Measurements from ENCODE around the gene PCNT.
A peak's percentile ranks its signal among the peaks of the same experiment; 100 is the strongest.
"Not testable (repeated sequence)": the region's sequence is repeated elsewhere in the genome, so short reads cannot be mapped to it uniquely, and the experiment has no call there.

Gene PCNT

DNA sequence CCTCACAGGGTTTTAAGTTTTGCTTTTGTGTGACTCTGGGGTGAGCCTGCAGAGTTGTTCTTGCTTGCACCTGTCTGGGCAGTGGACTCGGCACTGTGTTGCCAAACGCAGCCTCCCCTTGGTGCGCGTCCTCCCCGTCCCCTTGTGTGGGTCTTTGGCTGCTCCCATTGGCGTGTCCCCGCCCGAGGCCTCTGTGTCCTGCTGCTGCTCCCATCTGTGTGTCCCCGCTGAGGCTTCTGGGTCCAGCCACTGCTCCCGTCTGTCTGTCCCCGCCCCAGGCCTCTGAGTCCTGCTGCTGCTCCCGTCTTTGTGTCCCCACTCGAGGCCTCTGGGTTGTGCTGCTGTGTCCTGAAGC is 62.8 kb downstream of the PCNT start:
- DNase-seq, result no peak

DNA sequence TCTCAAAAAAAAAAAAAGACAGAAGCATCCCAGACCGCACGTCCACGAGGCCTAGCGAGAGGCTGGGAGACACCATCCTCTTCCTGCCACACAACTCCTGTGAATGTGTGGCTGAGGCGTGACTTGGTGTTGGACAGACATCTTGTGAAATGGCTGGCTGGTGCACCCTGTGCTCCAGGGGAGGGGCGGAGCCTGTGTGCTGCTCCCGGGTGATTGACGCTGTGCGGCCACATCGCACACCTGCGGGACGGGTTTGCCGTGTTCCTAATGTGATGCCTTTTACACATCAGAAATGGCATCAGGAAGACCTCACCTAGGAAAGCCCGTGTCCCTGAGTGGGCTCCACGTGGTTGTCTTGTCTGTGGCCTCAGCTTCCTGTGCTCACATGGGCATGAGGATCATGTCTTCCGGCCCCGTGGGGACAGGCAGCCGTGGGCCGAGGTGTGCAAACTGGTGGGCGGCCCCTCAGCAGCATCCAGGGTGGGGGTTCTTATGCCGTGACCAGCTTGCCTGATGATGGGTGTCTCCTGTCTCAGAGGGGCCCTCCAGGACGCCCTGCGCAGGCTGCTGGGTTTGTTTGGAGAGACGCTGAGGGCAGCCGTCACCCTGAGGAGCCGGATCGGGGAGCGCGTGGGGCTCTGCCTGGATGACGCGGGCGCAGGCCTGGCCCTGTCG is 64.4 kb downstream of the PCNT start:
- no peak for DNase-seq

DNA sequence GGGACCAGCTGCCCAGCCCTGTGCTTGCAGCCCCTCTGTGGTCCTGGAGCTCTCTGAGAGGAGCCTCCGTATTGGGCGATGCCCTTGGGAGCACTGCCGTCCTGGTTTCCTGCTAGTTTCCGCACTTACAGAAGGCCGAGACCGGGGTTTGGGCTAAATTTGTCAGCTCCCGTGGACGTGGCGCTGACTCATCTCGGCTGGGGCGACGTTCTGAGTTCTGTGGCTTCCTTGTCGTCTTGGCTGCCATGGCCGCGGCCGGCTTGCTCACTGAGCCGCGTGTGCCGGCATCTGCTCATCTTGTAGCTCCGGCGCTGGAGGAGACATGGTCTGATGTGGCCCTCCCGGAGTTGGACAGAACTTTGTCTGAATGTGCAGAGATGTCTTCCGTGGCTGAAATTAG is 64.9 kb downstream of the PCNT start:
- DNase-seq, result no peak

DNA sequence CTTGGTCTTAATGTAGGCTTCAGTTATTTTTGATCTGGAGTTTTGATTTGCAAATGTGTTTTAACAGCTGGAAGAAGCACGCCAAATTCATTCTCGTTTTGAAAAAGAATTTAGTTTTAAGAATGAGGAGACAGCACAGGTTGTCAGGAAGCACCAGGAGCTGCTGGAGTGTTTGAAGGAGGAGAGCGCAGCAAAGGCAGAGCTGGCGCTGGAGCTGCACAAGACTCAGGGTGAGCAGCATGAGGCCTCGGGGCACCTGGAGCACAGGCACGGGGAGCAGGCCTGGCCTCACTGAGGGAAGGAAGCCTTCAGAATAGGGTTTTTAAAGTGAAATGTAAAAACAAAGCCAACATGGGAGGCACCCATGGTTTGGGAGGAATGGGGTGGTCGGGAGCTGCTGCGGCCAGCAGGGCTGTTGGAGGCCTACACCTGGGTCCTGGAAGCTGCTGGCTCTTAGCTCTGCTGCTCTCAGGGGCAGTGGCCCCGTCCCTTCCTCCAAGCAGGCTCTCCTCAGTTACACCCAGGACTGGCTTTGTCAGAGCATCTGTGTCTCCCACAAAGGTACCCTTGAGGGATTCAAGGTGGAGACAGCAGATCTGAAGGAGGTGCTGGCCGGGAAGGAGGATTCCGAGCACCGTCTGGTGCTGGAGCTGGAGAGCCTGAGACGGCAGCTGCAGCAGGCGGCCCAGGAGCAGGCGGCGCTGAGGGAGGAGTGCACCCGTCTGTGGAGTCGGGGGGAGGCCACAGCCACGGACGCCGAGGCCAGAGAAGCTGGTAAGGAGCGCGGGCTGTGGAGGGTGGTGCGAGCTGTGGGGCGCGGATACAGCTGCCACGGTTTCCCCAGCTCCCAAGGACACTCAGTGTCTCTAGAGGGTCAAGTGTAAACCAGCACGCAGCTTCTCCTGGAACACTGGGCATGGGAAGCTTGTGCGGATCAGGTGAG is 66.9 kb downstream of the PCNT start:
- DNase-seq, result no peak

DNA sequence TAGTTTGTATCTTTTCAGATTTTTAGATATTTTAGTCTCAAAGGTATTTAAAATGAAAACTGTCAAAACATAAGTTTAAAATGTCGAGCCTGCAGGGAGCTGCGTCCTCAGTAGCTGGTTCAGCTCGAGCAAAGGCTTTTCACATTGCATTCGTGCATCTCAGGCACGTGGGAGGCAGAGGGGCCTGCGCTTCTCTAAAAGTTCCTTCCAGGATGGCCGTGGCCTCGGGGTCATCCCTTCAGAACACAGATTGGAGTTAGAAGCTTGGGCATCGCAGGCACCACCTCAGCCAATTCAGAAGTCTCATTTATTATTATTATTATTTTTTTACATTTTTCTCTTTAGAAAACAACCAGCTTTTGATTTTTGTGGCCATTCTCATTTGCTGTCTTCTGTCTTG is 67.8 kb downstream of the PCNT start:
- no peak for DNase-seq

DNA sequence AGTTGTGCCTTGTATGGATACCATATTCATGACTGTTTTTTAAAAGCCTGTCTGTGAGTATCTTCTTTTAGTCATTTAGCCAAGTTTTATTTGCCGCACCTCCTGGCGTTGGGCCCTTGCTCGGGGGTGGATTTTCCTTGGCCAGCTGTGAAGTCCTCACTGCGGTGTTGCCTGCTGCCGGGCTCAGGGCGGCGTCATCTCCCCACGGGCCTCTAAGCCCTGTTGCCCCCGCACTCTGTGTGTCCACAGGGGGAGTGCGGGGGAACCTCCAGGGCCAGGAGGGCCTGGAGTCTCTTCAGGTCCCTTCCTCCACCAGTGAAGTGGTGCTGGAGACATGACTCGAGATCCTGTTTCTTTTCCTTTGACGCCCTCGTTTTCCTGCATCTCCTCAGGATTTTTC is 69.0 kb downstream of the PCNT start:
- DNase-seq, result peak; percentile 20

DNA sequence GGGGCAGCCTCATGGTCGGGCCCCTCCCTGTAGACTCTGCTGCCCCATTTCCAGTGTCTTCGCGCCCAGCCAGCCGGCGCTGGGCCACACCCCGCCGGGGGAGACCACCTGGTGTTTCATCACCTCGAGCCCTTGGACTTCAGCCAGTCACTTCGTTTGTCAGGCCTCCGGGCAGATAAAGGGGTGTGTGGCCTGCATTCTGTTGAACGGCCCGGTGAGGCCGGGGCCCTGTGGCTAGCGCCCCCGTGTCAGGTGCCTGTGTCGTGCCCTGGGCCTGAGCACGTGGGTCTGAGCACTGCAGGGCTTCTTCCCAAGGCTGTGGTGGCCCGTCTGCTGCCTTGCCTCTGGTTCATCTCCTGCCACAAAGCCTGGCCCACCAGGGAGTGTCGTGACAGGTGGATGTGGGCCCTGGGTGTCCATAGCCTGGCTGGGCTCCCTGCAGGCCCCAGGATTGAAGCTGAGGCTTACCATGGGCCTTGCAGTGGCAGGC is 69.5 kb downstream of the PCNT start:
- no peak for DNase-seq

DNA sequence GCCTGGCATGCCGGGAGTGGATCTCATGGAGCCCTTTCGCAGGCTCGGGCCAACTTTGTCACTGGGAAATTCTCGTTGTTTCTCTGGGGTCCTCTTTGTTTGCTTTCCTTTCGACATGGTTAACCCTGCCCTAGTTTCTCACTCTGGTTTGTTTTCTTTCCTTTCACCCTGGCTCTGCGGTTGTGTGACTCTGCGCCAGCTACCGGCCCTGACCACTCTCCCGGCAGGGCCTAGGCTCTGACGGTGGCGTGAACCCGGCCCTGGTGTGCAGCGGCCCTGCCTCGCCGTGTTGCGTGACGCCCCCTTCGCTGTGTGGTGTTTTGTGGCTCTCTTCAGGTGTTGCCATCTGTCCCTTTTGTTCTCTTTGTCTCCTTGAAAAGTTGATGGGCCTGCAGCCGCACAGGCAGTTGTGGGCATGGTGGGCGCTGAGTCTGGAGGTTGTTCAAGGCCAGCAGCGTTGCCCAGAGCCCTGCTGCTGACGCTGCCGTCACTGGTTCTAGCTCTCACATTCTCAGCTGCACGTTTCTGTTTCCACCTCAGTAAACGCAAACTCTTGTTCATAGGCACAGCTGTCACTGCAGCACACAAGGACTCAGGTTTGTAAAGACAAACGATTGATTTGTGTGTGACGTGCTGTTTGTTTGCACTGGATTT is 70.1 kb downstream of the PCNT start:
- DNase-seq, result peak; percentile 82

DNA sequence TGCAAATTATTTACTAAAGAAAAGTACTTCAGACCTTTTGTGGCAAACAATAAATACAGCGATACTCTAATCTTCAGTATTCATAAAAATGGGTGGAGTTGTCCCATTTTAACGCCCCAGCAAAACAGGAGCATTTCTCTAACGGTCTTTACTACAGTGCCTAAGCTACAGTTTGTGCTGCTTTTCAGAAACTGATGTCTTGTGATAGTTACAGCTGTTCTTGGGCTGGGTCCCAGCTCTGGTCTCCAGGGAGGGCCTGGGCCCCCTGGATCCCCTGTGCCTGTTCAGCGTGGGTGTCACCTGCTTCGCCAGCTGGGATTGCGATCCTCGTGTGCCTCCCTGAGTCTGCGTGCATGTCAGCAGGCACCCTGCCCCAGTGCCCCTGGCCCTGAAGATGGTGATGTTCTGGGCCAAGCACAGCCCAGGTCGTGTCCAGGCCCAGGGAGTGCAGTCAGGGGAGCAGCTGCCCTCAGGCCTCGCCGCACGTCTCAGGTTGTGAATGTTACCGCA is 70.7 kb downstream of the PCNT start:
- peak; percentile 50 for DNase-seq

DNA sequence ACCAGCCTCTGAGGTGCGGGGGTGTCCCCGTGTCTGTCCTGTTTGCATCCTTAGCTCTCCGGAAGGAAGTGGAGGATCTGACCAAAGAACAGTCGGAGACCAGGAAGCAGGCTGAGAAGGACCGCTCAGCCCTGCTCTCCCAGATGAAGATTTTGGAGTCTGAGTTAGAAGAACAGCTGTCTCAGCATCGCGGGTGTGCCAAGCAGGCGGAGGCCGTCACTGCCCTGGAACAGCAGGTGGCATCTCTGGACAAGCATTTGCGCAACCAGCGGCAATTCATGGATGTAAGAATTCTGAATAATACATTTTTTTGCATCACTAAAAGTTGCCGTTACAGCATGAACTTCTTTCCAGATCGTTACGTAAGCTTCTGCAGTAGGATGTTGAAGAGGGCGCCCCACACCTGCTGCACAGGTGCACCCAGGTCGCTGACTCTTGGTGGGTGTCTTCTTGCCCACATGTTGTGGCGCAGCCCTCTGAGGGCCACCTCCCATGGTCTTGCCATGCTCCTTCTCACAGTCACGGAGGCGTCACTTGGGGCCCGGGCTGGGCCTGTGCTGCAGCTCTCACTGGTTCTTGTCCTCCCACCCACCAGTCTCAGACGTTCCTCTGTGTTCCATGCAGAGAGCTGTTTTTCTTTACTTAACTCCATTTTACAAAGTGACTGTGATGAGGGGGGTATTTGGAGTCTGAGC is 73.4 kb downstream of the PCNT start:
- DNase-seq, result no peak

DNA sequence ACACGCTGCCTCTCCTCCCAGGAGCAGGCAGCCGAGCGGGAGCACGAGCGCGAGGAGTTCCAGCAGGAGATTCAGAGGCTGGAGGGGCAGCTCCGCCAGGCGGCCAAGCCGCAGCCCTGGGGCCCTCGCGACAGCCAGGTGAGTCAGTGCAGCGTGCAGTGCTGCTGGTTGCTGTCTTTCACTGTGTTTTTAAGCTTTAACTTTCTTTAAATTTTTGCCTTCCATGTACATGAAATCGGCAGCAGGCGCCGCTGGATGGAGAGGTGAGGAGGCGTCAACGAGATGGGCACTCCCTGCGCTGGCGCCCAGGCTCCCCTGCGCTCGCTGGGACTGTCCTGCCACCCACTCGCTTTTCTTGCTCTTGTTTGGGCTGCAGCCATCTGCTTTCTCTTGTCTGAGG is 74.0 kb downstream of the PCNT start:
- no peak for DNase-seq

DNA sequence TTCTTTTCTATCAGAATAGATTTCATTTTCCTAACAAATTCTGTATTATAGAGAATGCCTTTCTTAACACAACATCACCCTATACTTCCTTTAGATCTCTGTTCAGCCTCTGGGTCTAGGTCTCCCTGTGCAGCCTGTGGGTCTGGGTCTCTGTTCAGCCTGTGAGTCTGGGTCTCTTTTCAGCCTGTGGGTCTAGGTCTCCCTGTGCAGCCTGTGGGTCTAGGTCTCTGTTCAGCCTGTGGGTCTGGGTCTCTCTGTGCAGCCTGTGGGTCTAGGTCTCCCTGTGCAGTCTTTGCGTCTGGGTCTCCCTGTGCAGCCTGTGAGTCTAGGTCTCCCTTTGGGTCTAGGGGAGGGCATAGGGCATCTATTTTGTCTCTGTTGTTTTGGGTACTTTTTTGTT is 75.2 kb downstream of the PCNT start:
- DNase-seq, result no peak

DNA sequence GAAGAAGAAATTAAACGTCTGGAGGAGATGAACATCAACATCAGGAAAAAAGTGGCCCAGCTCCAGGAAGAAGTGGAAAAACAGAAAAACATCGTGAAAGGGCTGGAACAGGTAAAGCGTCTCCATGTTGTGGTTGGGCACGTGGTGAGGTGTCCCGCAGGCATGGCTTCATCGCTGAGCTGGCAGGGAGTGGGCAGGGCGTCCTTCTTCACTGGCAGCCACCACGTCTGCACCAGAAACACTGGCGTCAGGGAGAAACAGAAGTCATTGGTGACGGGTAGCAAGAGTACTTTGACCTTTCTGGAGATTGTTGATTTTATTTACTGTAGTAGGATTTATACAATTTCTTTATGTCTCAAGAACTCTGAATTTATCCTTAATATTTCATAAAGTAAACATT is 75.7 kb downstream of the PCNT start:
- DNase-seq, result no peak

DNA sequence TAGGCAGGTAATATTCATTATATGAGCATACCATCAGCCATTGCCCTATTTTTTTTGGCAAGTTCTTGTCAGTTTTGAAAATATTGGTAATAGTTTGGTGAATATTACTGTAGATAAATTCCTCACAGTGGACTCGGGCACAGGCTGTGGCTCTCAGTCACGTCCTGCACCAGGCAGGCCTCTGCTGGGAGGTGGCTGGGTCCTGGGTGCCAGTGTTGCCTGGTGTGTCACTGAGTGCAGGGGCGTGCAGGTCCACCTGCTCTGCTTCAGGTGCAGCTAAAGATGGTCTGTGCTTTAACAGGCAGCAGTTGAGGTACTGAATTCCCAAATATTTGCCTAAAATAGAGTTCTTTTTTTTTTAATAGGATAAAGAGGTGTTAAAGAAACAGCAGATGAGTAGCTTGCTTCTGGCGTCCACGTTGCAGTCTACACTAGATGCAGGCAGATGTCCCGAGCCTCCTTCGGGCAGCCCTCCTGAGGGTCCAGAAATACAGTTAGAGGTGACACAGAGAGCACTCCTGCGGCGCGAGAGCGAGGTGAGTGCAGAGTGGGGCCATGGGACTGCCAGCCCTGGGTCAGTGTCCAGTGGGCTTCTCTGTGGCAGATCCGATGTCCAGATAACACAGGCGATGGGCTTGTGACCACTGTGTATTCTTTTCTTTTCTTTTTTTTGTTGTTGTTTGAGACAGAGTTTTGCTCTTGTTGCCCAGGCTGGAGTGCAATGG is 77.4 kb downstream of the PCNT start:
- DNase-seq, result no peak

DNA sequence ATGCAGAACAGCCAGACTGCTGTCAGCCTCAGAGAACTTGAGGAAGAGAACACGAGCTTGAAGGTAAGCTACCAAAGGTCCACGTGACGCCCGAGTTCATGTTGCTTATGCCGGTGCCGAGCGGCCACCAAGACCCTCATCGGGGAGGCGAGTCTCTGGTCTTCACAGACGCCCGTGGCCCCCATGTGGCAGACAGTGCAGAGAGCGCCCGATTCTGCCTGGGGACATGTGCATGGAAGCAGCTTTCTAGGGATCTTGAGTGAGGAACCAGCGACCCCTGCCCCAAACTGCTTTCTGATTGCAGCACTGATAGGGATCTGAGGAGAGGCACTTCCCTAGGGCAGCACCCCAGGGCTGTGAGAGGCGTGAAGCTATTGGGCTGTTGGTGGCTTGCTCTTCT is 78.5 kb downstream of the PCNT start:
- no peak for DNase-seq

DNA sequence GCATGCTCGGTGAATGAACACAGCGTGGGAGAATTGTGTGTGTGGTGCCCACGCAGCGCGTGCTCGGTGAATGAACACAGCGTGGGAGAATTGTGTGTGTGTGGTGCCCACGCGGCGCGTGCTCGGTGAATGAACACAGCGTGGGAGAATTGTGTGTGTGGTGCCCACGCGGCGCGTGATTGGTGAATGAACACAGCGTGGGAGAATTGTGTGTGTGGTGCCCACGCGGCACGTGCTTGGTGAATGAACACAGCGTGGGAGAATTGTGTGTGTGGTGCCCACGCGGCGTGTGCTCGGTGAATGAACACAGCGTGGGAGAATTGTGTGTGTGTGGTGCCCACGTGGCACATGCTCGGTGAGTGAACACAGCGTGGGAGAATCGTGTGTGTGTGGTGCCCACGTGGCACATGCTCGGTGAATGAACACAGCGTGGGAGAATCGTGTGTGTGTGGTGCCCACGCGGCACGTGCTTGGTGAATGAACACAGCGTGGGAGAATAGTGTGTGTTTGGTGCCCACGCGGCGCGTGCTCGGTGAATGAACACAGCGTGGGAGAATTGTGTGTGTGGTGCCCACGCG is 79.4 kb downstream of the PCNT start:
- DNase-seq, result not testable (repeated sequence)

DNA sequence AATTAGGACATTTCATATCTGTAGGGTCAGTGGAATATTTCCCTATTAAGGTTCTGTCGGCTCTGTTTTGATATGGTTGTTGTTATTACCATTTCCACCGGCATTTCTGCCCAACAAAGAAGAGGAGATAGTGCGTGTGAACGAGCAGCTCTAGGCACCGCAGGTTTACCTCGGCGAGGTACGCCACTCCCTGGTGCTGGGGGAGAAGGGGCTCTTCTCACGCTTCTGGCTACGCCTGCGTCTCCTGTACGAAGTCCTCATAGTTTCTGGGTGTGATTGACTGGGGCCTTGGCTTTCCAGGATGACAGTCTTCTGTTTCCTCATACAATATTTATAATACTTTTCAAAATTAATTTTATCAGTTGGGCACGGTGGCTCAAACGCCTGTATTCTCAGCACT is 80.3 kb downstream of the PCNT start:
- no peak for DNase-seq

DNA sequence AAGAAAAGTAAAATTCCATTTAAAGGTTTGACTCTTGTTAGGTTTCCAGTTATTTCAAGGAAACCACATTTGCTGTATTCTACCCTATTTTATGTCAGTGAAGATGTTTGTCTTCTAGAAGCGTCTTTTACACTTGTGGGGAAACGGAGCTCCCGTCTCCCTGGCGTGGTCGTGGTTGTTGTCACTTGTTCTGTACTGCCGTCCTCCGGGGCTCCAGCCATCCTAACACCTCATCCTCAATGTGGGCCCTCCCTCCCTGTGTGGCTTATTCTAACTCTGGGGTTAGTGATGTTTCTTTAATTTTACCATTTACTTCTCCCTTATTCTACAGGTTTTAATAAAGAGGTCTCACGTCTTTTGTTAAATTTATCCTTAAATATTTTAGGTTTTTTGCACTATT is 82.0 kb downstream of the PCNT start:
- DNase-seq, result no peak

DNA sequence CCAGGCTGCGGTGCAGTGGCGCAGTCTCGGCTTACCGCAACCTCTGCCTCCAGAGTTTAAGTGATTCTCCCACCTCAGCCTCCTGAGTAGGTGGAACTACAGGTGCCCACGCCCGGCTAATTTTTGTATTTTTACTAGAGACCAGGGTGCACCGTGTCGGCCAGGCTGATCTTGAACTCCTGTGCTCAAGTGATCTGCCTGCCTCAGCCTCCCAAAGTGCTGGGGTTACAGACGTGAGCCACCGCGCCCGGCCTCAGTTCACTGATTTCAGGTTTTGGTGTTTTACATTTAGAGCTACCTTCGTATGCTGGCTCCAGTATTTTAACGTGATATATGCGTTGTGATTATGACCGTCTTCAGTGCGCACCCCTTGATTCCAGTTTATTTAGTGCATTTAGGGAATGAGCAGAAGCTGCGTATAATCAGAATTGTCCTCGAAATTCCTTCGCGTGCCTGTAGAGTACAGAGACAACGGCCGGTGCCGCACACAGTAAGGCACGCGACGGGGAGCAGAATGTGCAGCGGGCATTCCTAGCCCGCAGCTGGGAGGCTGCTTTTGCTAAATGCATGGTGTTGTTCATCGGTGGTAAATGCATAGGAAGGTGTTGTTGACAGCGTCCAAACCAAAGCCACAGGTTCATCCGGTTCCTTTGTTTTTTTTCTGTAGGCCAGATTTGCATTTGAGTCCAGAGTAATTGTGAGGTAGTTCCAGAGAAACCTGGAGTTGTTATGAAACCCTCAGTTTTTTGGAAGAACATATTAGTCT is 85.9 kb downstream of the PCNT start:
- DNase-seq, result no peak

DNA sequence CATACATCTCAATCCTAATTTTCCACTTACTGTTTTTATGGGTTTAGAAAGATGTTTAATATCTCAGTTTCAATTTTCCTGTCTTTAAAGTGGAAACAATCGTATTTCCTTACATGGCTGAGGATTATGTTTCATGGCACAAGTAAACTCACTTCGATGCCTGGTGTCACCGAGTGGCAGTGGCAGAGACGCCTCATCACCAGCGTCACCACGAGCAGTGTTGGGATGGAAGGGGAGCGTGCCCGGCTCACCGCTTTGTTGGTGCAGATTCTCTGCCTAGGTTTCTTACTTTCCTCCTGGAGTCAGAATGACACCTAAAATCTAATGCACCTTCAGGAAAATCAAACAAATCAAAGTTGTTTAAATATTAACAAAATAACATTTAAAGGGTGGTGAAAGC is 86.6 kb downstream of the PCNT start:
- DNase-seq, result no peak

DNA sequence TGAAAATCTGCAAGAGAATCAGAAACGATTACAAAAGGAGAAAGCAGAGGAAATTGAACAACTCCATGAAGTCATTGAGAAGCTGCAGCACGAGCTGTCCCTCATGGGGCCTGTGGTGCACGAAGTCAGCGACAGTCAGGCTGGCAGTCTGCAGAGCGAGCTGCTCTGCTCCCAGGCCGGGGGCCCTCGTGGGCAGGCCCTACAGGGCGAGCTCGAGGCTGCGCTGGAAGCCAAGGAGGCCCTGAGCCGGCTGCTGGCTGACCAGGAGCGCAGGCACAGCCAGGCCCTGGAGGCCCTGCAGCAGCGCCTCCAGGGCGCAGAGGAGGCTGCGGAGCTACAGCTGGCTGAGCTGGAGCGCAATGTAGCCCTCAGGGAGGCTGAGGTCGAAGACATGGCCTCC is 87.3 kb downstream of the PCNT start:
- DNase-seq, result no peak
